Activated CD8-positive, alpha-beta memory T cell treated with anti-CD3 and anti-CD28 coated beads for 1 hour (primary cell): ENCODE data around the gene TNFRSF19.
"Not testable (repeated sequence)": the region's sequence is repeated elsewhere in the genome, so short reads cannot be mapped to it uniquely, and the experiment has no call there.

ENCODE experiments used
- DNase-seq, 2 donors: peaks; one replicate each; pipeline ENCODE4 v3.0.0-alpha.2; 2020; ENCODE audit warnings: low read depth in 1 of 2; ENCODE audit errors: extremely low read depth in 1 of 2

TNFRSF19 gene

GRCh38 chr13:23567906-23568460 is 2.2 kb upstream of the TNFRSF19 start:
- DNase-seq: no peak

- DNase-seq: no peak
Measured at GRCh38 chr13:23570921-23571315, 706 bp downstream of the TNFRSF19 start.

GRCh38 chr13:23571431-23571830 is 1.2 kb downstream of the TNFRSF19 start:
- no peak for DNase-seq

GRCh38 chr13:23572836-23573235 is 2.6 kb downstream of the TNFRSF19 start:
- DNase-seq: no peak

GRCh38 chr13:23574421-23575145 is 4.4 kb downstream of the TNFRSF19 start:
- DNase-seq: no peak

GRCh38 chr13:23575632-23576031 is 5.4 kb downstream of the TNFRSF19 start:
- no peak for DNase-seq

- DNase-seq: peak; percentile 7 to 41
Measured at GRCh38 chr13:23578411-23579071, 8.3 kb downstream of the TNFRSF19 start.

GRCh38 chr13:23579072-23579895 is 9.1 kb downstream of the TNFRSF19 start:
- DNase-seq: peak; percentile 67 to 92

- DNase-seq: no peak
Measured at GRCh38 chr13:23579896-23580683, 9.9 kb downstream of the TNFRSF19 start.

GRCh38 chr13:23580684-23581060 is 10.5 kb downstream of the TNFRSF19 start:
- no peak for DNase-seq

- DNase-seq: no peak
Measured at GRCh38 chr13:23583491-23583890, 13.3 kb downstream of the TNFRSF19 start.

GRCh38 chr13:23584275-23584674 is 14.1 kb downstream of the TNFRSF19 start:
- DNase-seq: no peak

- no peak for DNase-seq
Measured at GRCh38 chr13:23586336-23586735, 16.1 kb downstream of the TNFRSF19 start.

GRCh38 chr13:23588666-23589065 is 18.5 kb downstream of the TNFRSF19 start:
- no peak for DNase-seq

GRCh38 chr13:23592596-23592995 is 22.4 kb downstream of the TNFRSF19 start:
- no peak for DNase-seq

- DNase-seq: no peak
Measured at GRCh38 chr13:23593148-23593547, 22.9 kb downstream of the TNFRSF19 start.

GRCh38 chr13:23594290-23594689 is 24.1 kb downstream of the TNFRSF19 start:
- not testable (repeated sequence) for DNase-seq

GRCh38 chr13:23598369-23598768 is 28.2 kb downstream of the TNFRSF19 start:
- no peak for DNase-seq

GRCh38 chr13:23599083-23599925 is 29.1 kb downstream of the TNFRSF19 start:
- no peak for DNase-seq

- DNase-seq: no peak
Measured at GRCh38 chr13:23600100-23600499, 29.9 kb downstream of the TNFRSF19 start.
